ENCODE data around the gene CSRNP3.

- TF ChIP-seq, protein P1, sequence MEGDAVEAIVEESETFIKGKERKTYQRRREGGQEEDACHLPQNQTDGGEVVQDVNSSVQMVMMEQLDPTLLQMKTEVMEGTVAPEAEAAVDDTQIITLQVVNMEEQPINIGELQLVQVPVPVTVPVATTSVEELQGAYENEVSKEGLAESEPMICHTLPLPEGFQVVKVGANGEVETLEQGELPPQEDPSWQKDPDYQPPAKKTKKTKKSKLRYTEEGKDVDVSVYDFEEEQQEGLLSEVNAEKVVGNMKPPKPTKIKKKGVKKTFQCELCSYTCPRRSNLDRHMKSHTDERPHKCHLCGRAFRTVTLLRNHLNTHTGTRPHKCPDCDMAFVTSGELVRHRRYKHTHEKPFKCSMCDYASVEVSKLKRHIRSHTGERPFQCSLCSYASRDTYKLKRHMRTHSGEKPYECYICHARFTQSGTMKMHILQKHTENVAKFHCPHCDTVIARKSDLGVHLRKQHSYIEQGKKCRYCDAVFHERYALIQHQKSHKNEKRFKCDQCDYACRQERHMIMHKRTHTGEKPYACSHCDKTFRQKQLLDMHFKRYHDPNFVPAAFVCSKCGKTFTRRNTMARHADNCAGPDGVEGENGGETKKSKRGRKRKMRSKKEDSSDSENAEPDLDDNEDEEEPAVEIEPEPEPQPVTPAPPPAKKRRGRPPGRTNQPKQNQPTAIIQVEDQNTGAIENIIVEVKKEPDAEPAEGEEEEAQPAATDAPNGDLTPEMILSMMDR (IDR thresholded peaks at IDR 0.05; ENCODE audit: low read length), result no peak
- no peak for TF ChIP-seq EZH2 (IDR thresholded peaks at IDR 0.05; ENCODE audit: borderline replicate concordance, low read length)
These were observed 96.5 kb downstream of the CSRNP3 start for GRCh38 chr2:165566008-165566407.

Measured in OCI-LY1 (cell line).